Lower lobe of right lung (tissue), 2 donors: ENCODE data around the gene MYBPC2. TPM values are rescaled to one million over a fixed set of nuclear protein-coding genes. Genes with fewer than 3 reads are reported as not detected.
"Not testable (repeated sequence)": the region's sequence is repeated elsewhere in the genome, so short reads cannot be mapped to it uniquely, and the experiment has no call there.

ENCODE experiments used
- ATAC-seq, 2 donors: fragments of 200-7000 bp; cut with Tn5 transposase; one replicate each; pipeline ENCODE4 v1.9.1; 2020 to 2022; ENCODE audit warnings: mild to moderate bottlenecking in 2 of 2, moderate library complexity in 2 of 2
- DNase-seq: peaks from one replicate; pipeline ENCODE4 v3.0.0-alpha.2; 2020
- H3K27ac ChIP-seq: fragments of 200-600 bp; one replicate; pipeline ENCODE4 v1.8.0; 2022
- H3K27me3 ChIP-seq: fragments of 200-600 bp; one replicate; pipeline ENCODE4 v1.8.0; 2022; ENCODE audit warnings: low read depth
- H3K36me3 ChIP-seq: fragments of 200-600 bp; one replicate; pipeline ENCODE4 v1.8.0; 2022; ENCODE audit warnings: mild to moderate bottlenecking
- H3K4me1 ChIP-seq: fragments of 200-600 bp; one replicate; pipeline ENCODE4 v1.8.0; 2022
- H3K4me3 ChIP-seq: fragments of 200-600 bp; one replicate; pipeline ENCODE4 v1.8.0; 2022; ENCODE audit warnings: mild to moderate bottlenecking
- H3K9me3 ChIP-seq: fragments of 200-600 bp; one replicate; pipeline ENCODE4 v1.8.0; 2022
- CTCF ChIP-seq: fragments of 200-600 bp; IDR thresholded peaks from one replicate; pipeline ENCODE4 v1.8.0; 2022; ENCODE audit warnings: antibody characterized with exemption, mild to moderate bottlenecking
- intact Hi-C: fragments of 100-400 bp; cut with DNase I; formaldehyde crosslinking; loops from one replicate; pipeline ENCODE4 v1.11.0; 2022
- total RNA-seq: library from RNA; stranded (reverse); fragmentation: NEBNext Ultra II Directional; extraction: Animal tissue kit (Norgen Biotek cat#: 25700); gene quantifications from one replicate; pipeline ENCODE4 v1.2.1, GENCODE V29; 2021
- donor health status: DM: no; HTN: yes; CAD: no; lungs with severe emphysema.

MYBPC2 gene
- total RNA-seq, 1 donor from 2014 or later, result not detected

- Histone ChIP-seq H3K27ac (no peak overlapping the region), H3K9me3 (no peaks in the 10 kb centered on the region), H3K27me3 (peaks cover 7% of the 10 kb centered on the region), H3K36me3 (no peaks in the 10 kb centered on the region), H3K4me3 (no peak overlapping the region), H3K4me1 (no peaks in the 10 kb centered on the region)
- intact Hi-C loops, result no loop called here
- DNase-seq, result no peak
- no peak for ATAC-seq
- TF ChIP-seq CTCF, result no peak
These were observed 5.3 kb downstream of the MYBPC2 start for GRCh38 chr19:50437862-50438449.

GRCh38 chr19:50439130-50439529 lies 6.4 kb downstream of the MYBPC2 start:
- ATAC-seq, H3K27ac ChIP-seq, DNase-seq, H3K4me1 ChIP-seq, H3K4me3 ChIP-seq, intact Hi-C loops, H3K27me3 ChIP-seq, H3K9me3 ChIP-seq, H3K36me3 ChIP-seq: not testable (repeated sequence)

GRCh38 chr19:50444059-50444458 lies 11.4 kb downstream of the MYBPC2 start:
- no peak for TF ChIP-seq CTCF
- Histone ChIP-seq H3K36me3 (no peaks in the 10 kb centered on the region), H3K4me1 (no peaks in the 10 kb centered on the region), H3K27me3 (no peaks in the 10 kb centered on the region), H3K4me3 (no peak overlapping the region), H3K9me3 (no peaks in the 10 kb centered on the region), H3K27ac (no peak overlapping the region)
- DNase-seq (no peak), ATAC-seq (no peak)
- intact Hi-C loops, result no loop called here

GRCh38 chr19:50447053-50447452 lies 14.4 kb downstream of the MYBPC2 start:
- no peak for DNase-seq
- Histone ChIP-seq H3K9me3 (no peaks in the 10 kb centered on the region), H3K4me3 (no peak overlapping the region), H3K36me3 (no peaks in the 10 kb centered on the region), H3K4me1 (no peaks in the 10 kb centered on the region), H3K27ac (no peak overlapping the region), H3K27me3 (peaks cover 3% of the 10 kb centered on the region)
- intact Hi-C loops, result no loop called here
- TF ChIP-seq CTCF, result no peak
- ATAC-seq, result no peak

- TF ChIP-seq CTCF, result no peak
- intact Hi-C loops, result no loop called here
- no peak overlapping the region for H3K27ac ChIP-seq
These were observed 15.1 kb downstream of the MYBPC2 start for GRCh38 chr19:50447750-50448149.

GRCh38 chr19:50449236-50449899 lies 16.7 kb downstream of the MYBPC2 start:
- DNase-seq (no peak), ATAC-seq (no peak)
- no peaks in the 10 kb centered on the region for H3K36me3 ChIP-seq
- intact Hi-C loops, result no loop called here
- peaks cover 3% of the 10 kb centered on the region for H3K27me3 ChIP-seq
- H3K9me3 ChIP-seq, result no peaks in the 10 kb centered on the region
- TF ChIP-seq CTCF, result no peak
- H3K4me3 ChIP-seq, result no peak overlapping the region
- no peak overlapping the region for H3K27ac ChIP-seq
- H3K4me1 ChIP-seq, result no peaks in the 10 kb centered on the region

More at GRCh38 chr19:50447750-50448149, 15.1 kb downstream of the MYBPC2 start:
- Histone ChIP-seq H3K9me3 (no peaks in the 10 kb centered on the region), H3K4me3 (no peak overlapping the region), H3K27me3 (peaks cover 3% of the 10 kb centered on the region), H3K36me3 (no peaks in the 10 kb centered on the region), H3K4me1 (no peaks in the 10 kb centered on the region)
- no peak for DNase-seq
- no peak for ATAC-seq
